Measurements from ENCODE around the gene COMMD7.

COMMD7 gene

GRCh38 chr20:32784369-32785080 lies 41.3 kb upstream of the COMMD7 start:
- TF ChIP-seq CTCF (IDR thresholded peaks at IDR 0.05), result no peak

GRCh38 chr20:32780749-32781655 lies 37.7 kb upstream of the COMMD7 start:
- TF ChIP-seq CTCF (IDR thresholded peaks at IDR 0.05), result no peak

- TF ChIP-seq CTCF (IDR thresholded peaks at IDR 0.05), result no peak
These were observed 37.0 kb upstream of the COMMD7 start for GRCh38 chr20:32780278-32780677.

GRCh38 chr20:32779500-32780211 lies 36.4 kb upstream of the COMMD7 start:
- TF ChIP-seq CTCF (IDR thresholded peaks at IDR 0.05), result no peak

- no peak for TF ChIP-seq CTCF (IDR thresholded peaks at IDR 0.05)
These were observed 34.1 kb upstream of the COMMD7 start for GRCh38 chr20:32777177-32777956.

- TF ChIP-seq CTCF (IDR thresholded peaks at IDR 0.05), result no peak
These were observed 32.2 kb upstream of the COMMD7 start for GRCh38 chr20:32775336-32775991.

All from LNCAP (cell line).